Measurements from ENCODE around the gene CERKL.

DNA sequence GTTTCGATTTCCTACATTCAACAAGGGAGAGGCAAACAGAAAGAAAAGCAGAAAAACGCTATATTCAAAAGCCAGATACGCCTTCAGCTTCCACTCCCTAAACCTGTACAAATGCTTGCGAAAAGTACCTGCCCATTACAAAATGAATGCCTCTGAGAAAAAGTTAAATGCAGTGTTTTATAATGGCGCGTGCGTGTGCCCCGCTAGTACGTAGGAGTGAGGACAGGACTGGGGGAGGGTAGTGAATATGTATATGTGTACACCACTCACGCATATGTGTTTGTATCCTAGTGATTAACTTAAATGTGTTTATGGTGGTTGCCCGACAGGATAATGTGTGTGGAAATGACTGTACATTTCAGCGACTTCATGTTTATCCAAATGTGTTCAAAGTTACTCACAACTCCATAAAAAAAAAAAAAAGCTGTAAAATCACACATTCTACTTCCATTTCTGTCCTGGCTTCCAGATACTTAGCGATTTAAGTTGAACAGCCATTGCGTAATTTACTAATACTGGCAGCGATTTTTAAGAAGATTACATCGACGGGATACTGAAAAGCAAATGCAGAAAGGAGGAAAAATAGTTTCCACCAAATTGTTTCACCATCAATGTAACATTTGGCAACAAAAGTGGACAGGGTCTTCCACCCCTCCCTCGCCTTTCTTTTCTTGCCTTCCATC, 22.1 kb upstream of the CERKL start:
- TF ChIP-seq, protein P1, sequence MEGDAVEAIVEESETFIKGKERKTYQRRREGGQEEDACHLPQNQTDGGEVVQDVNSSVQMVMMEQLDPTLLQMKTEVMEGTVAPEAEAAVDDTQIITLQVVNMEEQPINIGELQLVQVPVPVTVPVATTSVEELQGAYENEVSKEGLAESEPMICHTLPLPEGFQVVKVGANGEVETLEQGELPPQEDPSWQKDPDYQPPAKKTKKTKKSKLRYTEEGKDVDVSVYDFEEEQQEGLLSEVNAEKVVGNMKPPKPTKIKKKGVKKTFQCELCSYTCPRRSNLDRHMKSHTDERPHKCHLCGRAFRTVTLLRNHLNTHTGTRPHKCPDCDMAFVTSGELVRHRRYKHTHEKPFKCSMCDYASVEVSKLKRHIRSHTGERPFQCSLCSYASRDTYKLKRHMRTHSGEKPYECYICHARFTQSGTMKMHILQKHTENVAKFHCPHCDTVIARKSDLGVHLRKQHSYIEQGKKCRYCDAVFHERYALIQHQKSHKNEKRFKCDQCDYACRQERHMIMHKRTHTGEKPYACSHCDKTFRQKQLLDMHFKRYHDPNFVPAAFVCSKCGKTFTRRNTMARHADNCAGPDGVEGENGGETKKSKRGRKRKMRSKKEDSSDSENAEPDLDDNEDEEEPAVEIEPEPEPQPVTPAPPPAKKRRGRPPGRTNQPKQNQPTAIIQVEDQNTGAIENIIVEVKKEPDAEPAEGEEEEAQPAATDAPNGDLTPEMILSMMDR (IDR thresholded peaks at IDR 0.05) = no peak
- TF ChIP-seq POLR2A (IDR thresholded peaks at IDR 0.05) = no peak
